Tibial nerve (tissue), 4 donors: ENCODE measurements around the gene METTL21A.

Experiments
- CTCF ChIP-seq, 5 experiments: fragments of 200-600 bp in 3 of 5; fragments of 450-650 bp in 2 of 5; sonication (generic) in 3 of 5; IDR thresholded peaks; one replicate each; pipeline ENCODE4 v1.5.1; 2016 to 2019; ENCODE audit warnings: antibody characterized with exemption in 5 of 5, mild to moderate bottlenecking in 3 of 5, moderate library complexity in 2 of 5
- EP300 ChIP-seq, 2 donors: sonication (generic); formaldehyde crosslinking; IDR thresholded peaks; one replicate each; pipeline ENCODE4 v1.6.1; 2017; ENCODE audit warnings: antibody characterized with exemption in 2 of 2, mild to moderate bottlenecking in 1 of 2
- POLR2A ChIP-seq, 2 donors: fragments of 450-650 bp; IDR thresholded peaks; one replicate each; pipeline ENCODE4 v1.6.1; 2017; ENCODE audit warnings: antibody characterized with exemption in 2 of 2, mild to moderate bottlenecking in 2 of 2, moderate library complexity in 2 of 2

- TF ChIP-seq CTCF (IDR thresholded peaks at IDR 0.05), result no peak
- no peak for TF ChIP-seq POLR2A (IDR thresholded peaks at IDR 0.05)
- no peak for TF ChIP-seq EP300 (IDR thresholded peaks at IDR 0.05)
Measured at GRCh38 chr2:207603486-207603885, 21.7 kb downstream of the METTL21A start.
